ENCODE data around the gene NIP7.

DNA sequence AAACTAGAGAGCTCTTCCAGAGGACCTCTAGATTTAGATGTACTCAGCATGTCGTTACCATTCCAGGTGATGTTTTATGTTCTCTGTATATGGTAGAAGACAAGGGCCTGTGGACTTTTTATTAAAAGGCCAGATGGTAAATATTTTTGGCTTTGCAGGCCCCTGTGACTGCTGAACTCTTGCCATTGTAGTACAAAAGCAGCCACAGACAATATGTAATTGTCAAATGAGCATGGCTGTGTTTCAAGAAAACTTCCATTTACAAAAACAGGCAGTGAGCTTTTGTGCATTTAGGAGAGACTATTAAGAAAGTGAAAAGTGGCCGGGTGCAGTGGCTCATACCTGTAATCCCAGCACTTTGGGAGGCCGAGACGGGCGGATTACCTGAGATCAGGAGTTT is 4.6 kb downstream of the NIP7 start:
- TF ChIP-seq EP300 (IDR thresholded peaks at IDR 0.05) (no peak), POLR2AphosphoS5 (IDR thresholded peaks at IDR 0.05) (no peak)
- TF ChIP-seq, protein P1, sequence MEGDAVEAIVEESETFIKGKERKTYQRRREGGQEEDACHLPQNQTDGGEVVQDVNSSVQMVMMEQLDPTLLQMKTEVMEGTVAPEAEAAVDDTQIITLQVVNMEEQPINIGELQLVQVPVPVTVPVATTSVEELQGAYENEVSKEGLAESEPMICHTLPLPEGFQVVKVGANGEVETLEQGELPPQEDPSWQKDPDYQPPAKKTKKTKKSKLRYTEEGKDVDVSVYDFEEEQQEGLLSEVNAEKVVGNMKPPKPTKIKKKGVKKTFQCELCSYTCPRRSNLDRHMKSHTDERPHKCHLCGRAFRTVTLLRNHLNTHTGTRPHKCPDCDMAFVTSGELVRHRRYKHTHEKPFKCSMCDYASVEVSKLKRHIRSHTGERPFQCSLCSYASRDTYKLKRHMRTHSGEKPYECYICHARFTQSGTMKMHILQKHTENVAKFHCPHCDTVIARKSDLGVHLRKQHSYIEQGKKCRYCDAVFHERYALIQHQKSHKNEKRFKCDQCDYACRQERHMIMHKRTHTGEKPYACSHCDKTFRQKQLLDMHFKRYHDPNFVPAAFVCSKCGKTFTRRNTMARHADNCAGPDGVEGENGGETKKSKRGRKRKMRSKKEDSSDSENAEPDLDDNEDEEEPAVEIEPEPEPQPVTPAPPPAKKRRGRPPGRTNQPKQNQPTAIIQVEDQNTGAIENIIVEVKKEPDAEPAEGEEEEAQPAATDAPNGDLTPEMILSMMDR (IDR thresholded peaks at IDR 0.05) = no peak
